ENCODE measurements around the gene SLC22A2.

SLC22A2 gene

GRCh38 chr6:160203953-160204352 is 54.7 kb downstream of the SLC22A2 start:
- in situ Hi-C loops (cut with HindIII; ENCODE audit: low sequenced_read_pairs) = no loop called here
- TF ChIP-seq, protein P1, sequence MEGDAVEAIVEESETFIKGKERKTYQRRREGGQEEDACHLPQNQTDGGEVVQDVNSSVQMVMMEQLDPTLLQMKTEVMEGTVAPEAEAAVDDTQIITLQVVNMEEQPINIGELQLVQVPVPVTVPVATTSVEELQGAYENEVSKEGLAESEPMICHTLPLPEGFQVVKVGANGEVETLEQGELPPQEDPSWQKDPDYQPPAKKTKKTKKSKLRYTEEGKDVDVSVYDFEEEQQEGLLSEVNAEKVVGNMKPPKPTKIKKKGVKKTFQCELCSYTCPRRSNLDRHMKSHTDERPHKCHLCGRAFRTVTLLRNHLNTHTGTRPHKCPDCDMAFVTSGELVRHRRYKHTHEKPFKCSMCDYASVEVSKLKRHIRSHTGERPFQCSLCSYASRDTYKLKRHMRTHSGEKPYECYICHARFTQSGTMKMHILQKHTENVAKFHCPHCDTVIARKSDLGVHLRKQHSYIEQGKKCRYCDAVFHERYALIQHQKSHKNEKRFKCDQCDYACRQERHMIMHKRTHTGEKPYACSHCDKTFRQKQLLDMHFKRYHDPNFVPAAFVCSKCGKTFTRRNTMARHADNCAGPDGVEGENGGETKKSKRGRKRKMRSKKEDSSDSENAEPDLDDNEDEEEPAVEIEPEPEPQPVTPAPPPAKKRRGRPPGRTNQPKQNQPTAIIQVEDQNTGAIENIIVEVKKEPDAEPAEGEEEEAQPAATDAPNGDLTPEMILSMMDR (IDR thresholded peaks at IDR 0.05; ENCODE audit: low read depth, low read length, missing control alignments) = no peak
- DNase-seq (ENCODE audit: low read depth) = no peak
- no peak overlapping the region for H3K4me3 ChIP-seq (ENCODE audit: low read depth, low read length)

GRCh38 chr6:160203522-160203921 is 55.1 kb downstream of the SLC22A2 start:
- DNase-seq (ENCODE audit: low read depth) = no peak
- TF ChIP-seq, protein P1 (IDR thresholded peaks at IDR 0.05; ENCODE audit: low read depth, low read length, missing control alignments) = no peak
- H3K4me3 ChIP-seq (ENCODE audit: low read depth, low read length) = no peak overlapping the region
- in situ Hi-C loops (cut with HindIII; ENCODE audit: low sequenced_read_pairs) = no loop called here

GRCh38 chr6:160203076-160203475 is 55.5 kb downstream of the SLC22A2 start:
- in situ Hi-C loops (cut with HindIII; ENCODE audit: low sequenced_read_pairs) = no loop called here
- TF ChIP-seq, protein P1 (IDR thresholded peaks at IDR 0.05; ENCODE audit: low read depth, low read length, missing control alignments) = no peak
- no peak overlapping the region for H3K4me3 ChIP-seq (ENCODE audit: low read depth, low read length)
- DNase-seq (ENCODE audit: low read depth) = no peak

DNA sequence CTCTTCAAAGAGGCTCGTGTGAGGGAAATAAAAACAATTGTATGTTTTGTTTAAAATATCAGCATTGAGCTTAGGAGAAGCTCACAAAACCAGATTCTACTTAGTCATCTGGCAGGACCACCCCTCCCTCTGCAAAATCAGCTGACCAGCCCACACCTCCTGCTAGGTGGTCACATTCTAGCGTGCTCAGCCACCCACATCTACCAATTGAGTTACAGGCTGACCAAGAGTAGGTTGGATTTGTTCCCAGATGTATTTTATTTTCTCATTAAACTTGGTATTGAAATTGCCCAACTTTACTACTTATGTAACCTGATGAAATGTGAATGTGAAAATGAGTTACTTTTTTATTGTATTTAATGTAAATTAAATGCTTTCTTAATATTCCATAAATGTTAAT is 56.2 kb downstream of the SLC22A2 start:
- TF ChIP-seq, protein P1 (IDR thresholded peaks at IDR 0.05; ENCODE audit: low read depth, low read length, missing control alignments) = no peak
- no peak overlapping the region for H3K4me3 ChIP-seq (ENCODE audit: low read depth, low read length)
- in situ Hi-C loops (cut with HindIII; ENCODE audit: low sequenced_read_pairs) = no loop called here
- no peak for DNase-seq (ENCODE audit: low read depth)

DNA sequence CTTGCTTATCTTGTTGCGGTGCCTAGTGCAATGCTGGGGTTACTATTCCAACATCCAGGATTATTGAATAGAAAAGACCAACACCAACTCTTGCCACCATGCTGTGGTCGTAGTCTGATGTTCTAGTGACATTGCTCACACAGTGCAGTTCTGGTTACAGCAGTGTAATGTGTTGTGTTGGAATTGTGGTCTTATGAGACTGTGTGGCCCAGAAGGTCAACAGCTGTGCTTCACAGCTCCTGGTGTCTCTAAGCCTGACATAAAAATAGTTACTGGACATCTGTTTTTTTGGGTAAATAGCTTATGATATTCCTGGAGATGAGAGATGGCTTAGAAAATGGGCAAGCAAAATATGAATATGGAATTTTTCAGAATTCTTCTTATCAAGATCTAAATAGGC is 57.6 kb downstream of the SLC22A2 start:
- in situ Hi-C loops (cut with HindIII; ENCODE audit: low sequenced_read_pairs) = no loop called here

GRCh38 chr6:160198606-160199211 is 59.9 kb downstream of the SLC22A2 start:
- TF ChIP-seq, protein P1 (IDR thresholded peaks at IDR 0.05; ENCODE audit: low read depth, low read length, missing control alignments) = no peak
- no peak for DNase-seq (ENCODE audit: low read depth)
- H3K4me3 ChIP-seq (ENCODE audit: low read depth, low read length) = no peak overlapping the region
- in situ Hi-C loops (cut with HindIII; ENCODE audit: low sequenced_read_pairs) = no loop called here

More for the DNA sequence above, 57.6 kb downstream of the SLC22A2 start:
- no peak overlapping the region for H3K4me3 ChIP-seq (ENCODE audit: low read depth, low read length)
- TF ChIP-seq, protein P1 (IDR thresholded peaks at IDR 0.05; ENCODE audit: low read depth, low read length, missing control alignments) = no peak
- DNase-seq (ENCODE audit: low read depth) = no peak
